HG02981 (cell line): Measurements from ENCODE around the gene BLOC1S6.
A peak's percentile ranks its signal among the peaks of the same experiment; 100 is the strongest.

Experiments used
- ATAC-seq: cut with Tn5 transposase; IDR thresholded peaks from one replicate; pipeline ENCODE4 v1.9.1; 2021; ENCODE audit warnings: mild to moderate bottlenecking, moderate library complexity; ENCODE audit not compliant: unreplicated experiment

The BLOC1S6 gene

GRCh38 chr15:45587095-45587862, at the start of gene BLOC1S6:
Gene BLOC1S6, plus strand, starts transcription at chr15:45587379. Its CDS starts 65 bp downstream, at chr15:45587444.
- peak; percentile 79 for ATAC-seq

GRCh38 chr15:45539680-45540079, 47.5 kb upstream of the BLOC1S6 start:
- no peak for ATAC-seq

GRCh38 chr15:45540531-45540930, 46.6 kb upstream of the BLOC1S6 start:
- ATAC-seq, result no peak

- ATAC-seq, result no peak
Observed at GRCh38 chr15:45543051-45543450, 44.1 kb upstream of the BLOC1S6 start.

GRCh38 chr15:45544266-45545023, 42.7 kb upstream of the BLOC1S6 start:
- no peak for ATAC-seq

- ATAC-seq, result no peak
Observed at GRCh38 chr15:45546789-45547188, 40.4 kb upstream of the BLOC1S6 start.

- ATAC-seq, result no peak
Observed at GRCh38 chr15:45548753-45549520, 38.2 kb upstream of the BLOC1S6 start.

GRCh38 chr15:45549541-45550220, 37.5 kb upstream of the BLOC1S6 start:
- ATAC-seq, result no peak

GRCh38 chr15:45550436-45550835, 36.7 kb upstream of the BLOC1S6 start:
- no peak for ATAC-seq

- ATAC-seq, result no peak
Observed at GRCh38 chr15:45551676-45552075, 35.5 kb upstream of the BLOC1S6 start.

GRCh38 chr15:45555934-45556608, 31.1 kb upstream of the BLOC1S6 start:
- no peak for ATAC-seq

- ATAC-seq, result no peak
Observed at GRCh38 chr15:45572617-45573016, 14.6 kb upstream of the BLOC1S6 start.

GRCh38 chr15:45573961-45574629, 13.1 kb upstream of the BLOC1S6 start:
- no peak for ATAC-seq

- ATAC-seq, result no peak
Observed at GRCh38 chr15:45581919-45582318, 5.3 kb upstream of the BLOC1S6 start.

- no peak for ATAC-seq
Observed at GRCh38 chr15:45583731-45584639, 3.2 kb upstream of the BLOC1S6 start.

- ATAC-seq, result no peak
Observed at GRCh38 chr15:45585069-45585791, 1.9 kb upstream of the BLOC1S6 start.

GRCh38 chr15:45586125-45586524, 1.1 kb upstream of the BLOC1S6 start:
- ATAC-seq, result no peak

GRCh38 chr15:45586601-45587094, 531 bp upstream of the BLOC1S6 start:
- ATAC-seq, result no peak
